ENCODE data around the gene ZNF436. TPM values are rescaled to one million over a fixed set of nuclear protein-coding genes. Genes with fewer than 3 reads are reported as not detected.

The ZNF436 gene
- total and polyA plus RNA-seq, 2 of the 13 experiments (the other 11 are each of a cell fraction or from before 2014, with no cell fraction given): 4.3 to 9.9 TPM

DNA sequence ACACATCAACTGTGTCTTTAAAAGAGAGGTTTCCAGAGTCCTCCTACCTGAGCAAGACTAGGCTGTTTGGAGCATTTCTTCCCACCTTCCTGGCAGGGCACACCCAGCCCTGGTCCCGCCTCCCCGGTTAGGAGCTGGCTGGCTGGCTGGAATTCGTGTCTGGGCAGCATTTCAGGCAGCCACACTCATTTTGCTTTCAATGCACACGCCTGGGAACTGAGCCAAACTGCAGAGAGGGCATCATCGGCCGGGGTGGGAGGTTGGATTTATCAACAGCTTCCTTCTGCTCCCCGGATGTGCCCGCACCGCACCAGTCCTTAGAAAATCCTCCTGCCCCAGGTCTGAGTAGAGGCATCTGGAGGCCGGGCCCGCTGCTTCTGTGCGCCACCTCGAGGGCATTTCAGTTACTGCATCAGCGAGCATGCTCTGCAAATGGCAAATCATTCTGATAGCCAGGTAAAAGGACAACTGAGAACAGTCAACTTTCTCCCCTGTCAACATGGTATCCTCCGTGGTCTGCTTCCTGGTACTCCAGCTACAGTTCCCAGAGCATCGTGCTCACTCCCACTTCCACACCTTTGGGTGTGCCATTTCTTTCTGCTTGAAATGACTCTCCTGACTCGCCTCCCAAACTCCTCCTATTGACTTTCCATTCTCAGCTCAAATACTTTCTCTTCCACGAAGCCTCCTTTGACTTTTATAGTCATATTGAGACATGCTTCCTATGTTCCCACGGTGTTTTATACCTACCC is 34.3 kb upstream of the ZNF436 start (continued):
- TF ChIP-seq, protein P1, sequence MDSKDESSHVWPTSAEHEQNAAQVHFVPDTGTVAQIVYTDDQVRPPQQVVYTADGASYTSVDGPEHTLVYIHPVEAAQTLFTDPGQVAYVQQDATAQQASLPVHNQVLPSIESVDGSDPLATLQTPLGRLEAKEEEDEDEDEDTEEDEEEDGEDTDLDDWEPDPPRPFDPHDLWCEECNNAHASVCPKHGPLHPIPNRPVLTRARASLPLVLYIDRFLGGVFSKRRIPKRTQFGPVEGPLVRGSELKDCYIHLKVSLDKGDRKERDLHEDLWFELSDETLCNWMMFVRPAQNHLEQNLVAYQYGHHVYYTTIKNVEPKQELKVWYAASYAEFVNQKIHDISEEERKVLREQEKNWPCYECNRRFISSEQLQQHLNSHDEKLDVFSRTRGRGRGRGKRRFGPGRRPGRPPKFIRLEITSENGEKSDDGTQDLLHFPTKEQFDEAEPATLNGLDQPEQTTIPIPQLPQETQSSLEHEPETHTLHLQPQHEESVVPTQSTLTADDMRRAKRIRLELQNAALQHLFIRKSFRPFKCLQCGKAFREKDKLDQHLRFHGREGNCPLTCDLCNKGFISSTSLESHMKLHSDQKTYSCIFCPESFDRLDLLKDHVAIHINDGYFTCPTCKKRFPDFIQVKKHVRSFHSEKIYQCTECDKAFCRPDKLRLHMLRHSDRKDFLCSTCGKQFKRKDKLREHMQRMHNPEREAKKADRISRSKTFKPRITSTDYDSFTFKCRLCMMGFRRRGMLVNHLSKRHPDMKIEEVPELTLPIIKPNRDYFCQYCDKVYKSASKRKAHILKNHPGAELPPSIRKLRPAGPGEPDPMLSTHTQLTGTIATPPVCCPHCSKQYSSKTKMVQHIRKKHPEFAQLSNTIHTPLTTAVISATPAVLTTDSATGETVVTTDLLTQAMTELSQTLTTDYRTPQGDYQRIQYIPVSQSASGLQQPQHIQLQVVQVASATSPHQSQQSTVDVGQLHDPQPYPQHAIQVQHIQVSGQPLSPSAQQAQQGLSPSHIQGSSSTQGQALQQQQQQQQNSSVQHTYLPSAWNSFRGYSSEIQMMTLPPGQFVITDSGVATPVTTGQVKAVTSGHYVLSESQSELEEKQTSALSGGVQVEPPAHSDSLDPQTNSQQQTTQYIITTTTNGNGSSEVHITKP (CRISPR knock-in tag; IDR thresholded peaks at IDR 0.05; ENCODE audit: low read depth): peak; percentile 74; the same call in 1 of the 2 replicates
- TF ChIP-seq ISX (CRISPR knock-in tag; conservative IDR thresholded peaks at IDR 0.05) (no peak), KDM2A (CRISPR knock-in tag; IDR thresholded peaks at IDR 0.05; ENCODE audit: borderline replicate concordance, low read depth) (peak; percentile 57; the same call in 1 of the 2 replicates), PAX8 (CRISPR knock-in tag; IDR thresholded peaks at IDR 0.05; ENCODE audit: borderline replicate concordance) (no peak), REL (CRISPR knock-in tag; conservative IDR thresholded peaks at IDR 0.05) (no peak), MYC (CRISPR knock-in tag; IDR thresholded peaks at IDR 0.05; ENCODE audit: borderline replicate concordance) (peak; percentile 34; the same call in 1 of the 2 replicates), KLF11 (CRISPR knock-in tag; IDR thresholded peaks at IDR 0.05) (no peak), CEBPG (CRISPR knock-in tag; IDR thresholded peaks at IDR 0.05) (no peak), WIZ (CRISPR knock-in tag; IDR thresholded peaks at IDR 0.05) (no peak), RFXANK (CRISPR knock-in tag; IDR thresholded peaks at IDR 0.05) (no peak), NR3C1 (CRISPR knock-in tag; IDR thresholded peaks at IDR 0.05) (no peak), ZIK1 (CRISPR knock-in tag; IDR thresholded peaks at IDR 0.05; ENCODE audit: borderline replicate concordance, low read depth) (no peak), CEBPB (IDR thresholded peaks at IDR 0.05; ENCODE audit: borderline replicate concordance, low read depth, low read length) (no peak), ATF7-NPFF (CRISPR knock-in tag; IDR thresholded peaks at IDR 0.05; ENCODE audit: low read depth) (no peak), RFXAP (CRISPR knock-in tag; IDR thresholded peaks at IDR 0.05; ENCODE audit: borderline replicate concordance) (no peak)
- TF ChIP-seq, protein P2, sequence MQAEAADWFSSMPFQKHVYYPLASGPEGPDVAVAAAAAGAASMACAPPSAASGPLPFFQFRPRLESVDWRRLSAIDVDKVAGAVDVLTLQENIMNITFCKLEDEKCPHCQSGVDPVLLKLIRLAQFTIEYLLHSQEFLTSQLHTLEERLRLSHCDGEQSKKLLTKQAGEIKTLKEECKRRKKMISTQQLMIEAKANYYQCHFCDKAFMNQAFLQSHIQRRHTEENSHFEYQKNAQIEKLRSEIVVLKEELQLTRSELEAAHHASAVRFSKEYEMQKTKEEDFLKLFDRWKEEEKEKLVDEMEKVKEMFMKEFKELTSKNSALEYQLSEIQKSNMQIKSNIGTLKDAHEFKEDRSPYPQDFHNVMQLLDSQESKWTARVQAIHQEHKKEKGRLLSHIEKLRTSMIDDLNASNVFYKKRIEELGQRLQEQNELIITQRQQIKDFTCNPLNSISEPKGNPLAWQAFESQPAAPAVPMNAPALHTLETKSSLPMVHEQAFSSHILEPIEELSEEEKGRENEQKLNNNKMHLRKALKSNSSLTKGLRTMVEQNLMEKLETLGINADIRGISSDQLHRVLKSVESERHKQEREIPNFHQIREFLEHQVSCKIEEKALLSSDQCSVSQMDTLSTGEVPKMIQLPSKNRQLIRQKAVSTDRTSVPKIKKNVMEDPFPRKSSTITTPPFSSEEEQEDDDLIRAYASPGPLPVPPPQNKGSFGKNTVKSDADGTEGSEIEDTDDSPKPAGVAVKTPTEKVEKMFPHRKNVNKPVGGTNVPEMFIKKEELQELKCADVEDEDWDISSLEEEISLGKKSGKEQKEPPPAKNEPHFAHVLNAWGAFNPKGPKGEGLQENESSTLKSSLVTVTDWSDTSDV (CRISPR knock-in tag; IDR thresholded peaks at IDR 0.05): no peak
- TF ChIP-seq, protein P3, sequence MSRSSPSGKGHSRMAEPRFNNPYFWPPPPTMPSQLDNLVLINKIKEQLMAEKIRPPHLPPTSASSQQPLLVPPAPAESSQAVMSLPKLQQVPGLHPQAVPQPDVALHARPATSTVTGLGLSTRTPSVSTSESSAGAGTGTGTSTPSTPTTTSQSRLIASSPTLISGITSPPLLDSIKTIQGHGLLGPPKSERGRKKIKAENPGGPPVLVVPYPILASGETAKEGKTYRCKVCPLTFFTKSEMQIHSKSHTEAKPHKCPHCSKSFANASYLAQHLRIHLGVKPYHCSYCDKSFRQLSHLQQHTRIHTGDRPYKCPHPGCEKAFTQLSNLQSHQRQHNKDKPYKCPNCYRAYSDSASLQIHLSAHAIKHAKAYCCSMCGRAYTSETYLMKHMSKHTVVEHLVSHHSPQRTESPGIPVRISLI (CRISPR knock-in tag; IDR thresholded peaks at IDR 0.05; ENCODE audit: borderline replicate concordance): no peak
- TF ChIP-seq, protein P4, sequence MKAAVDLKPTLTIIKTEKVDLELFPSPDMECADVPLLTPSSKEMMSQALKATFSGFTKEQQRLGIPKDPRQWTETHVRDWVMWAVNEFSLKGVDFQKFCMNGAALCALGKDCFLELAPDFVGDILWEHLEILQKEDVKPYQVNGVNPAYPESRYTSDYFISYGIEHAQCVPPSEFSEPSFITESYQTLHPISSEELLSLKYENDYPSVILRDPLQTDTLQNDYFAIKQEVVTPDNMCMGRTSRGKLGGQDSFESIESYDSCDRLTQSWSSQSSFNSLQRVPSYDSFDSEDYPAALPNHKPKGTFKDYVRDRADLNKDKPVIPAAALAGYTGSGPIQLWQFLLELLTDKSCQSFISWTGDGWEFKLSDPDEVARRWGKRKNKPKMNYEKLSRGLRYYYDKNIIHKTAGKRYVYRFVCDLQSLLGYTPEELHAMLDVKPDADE (CRISPR knock-in tag; IDR thresholded peaks at IDR 0.05): no peak
- TF ChIP-seq, protein P5, sequence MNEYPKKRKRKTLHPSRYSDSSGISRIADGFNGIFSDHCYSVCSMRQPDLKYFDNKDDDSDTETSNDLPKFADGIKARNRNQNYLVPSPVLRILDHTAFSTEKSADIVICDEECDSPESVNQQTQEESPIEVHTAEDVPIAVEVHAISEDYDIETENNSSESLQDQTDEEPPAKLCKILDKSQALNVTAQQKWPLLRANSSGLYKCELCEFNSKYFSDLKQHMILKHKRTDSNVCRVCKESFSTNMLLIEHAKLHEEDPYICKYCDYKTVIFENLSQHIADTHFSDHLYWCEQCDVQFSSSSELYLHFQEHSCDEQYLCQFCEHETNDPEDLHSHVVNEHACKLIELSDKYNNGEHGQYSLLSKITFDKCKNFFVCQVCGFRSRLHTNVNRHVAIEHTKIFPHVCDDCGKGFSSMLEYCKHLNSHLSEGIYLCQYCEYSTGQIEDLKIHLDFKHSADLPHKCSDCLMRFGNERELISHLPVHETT (CRISPR knock-in tag; conservative IDR thresholded peaks at IDR 0.05): no peak

Data from HepG2 (cell line).